HepG2 (cell line): ENCODE results near the gene TRIM44. TPM values are rescaled to one million over a fixed set of nuclear protein-coding genes. Genes with fewer than 3 reads are reported as not detected.

Source experiments
- CBX1 ChIP-seq: IDR thresholded peaks from one replicate; pipeline ENCODE4 v1.6.1; 2016; ENCODE audit warnings: antibody characterized with exemption, low read depth
- EEA1 ChIP-seq: sonication (generic); formaldehyde crosslinking; IDR thresholded peaks from 2 replicates; pipeline ENCODE4 v1.5.1; 2020; ENCODE audit warnings: mild to moderate bottlenecking, missing genetic modification reagents, borderline replicate concordance
- EP300 ChIP-seq, 3 experiments: sonication (generic) in 1 of 3; formaldehyde crosslinking in 1 of 3; IDR thresholded peaks; 2 replicates each; pipeline versions ENCODE4 v1.5.1 to v1.6.1; 2011 to 2020; ENCODE audit warnings: low read depth in 2 of 3, low read length in 2 of 3, borderline replicate concordance in 1 of 3, improper control_type of control experiment in 1 of 3, mild to moderate bottlenecking in 1 of 3, missing genetic modification reagents in 1 of 3, moderate library complexity in 1 of 3
- GTF3A ChIP-seq: sonication (generic); formaldehyde crosslinking; conservative IDR thresholded peaks from 2 replicates; pipeline ENCODE4 v1.4.0; 2020; ENCODE audit warnings: mild to moderate bottlenecking, missing genetic modification reagents
- HIVEP1 ChIP-seq: sonication (generic); formaldehyde crosslinking; IDR thresholded peaks from 2 replicates; pipeline ENCODE4 v1.4.0; 2020; ENCODE audit warnings: mild to moderate bottlenecking, missing genetic modification reagents
- IRF9 ChIP-seq: sonication (generic); formaldehyde crosslinking; IDR thresholded peaks from 2 replicates; pipeline ENCODE4 v1.8.0; 2022; ENCODE audit warnings: missing genetic modification reagents, mild to moderate bottlenecking, borderline replicate concordance
- PTBP1 ChIP-seq: fragments of 200-400 bp; formaldehyde crosslinking; IDR thresholded peaks from 2 replicates; pipeline ENCODE4 v1.6.1; 2018; ENCODE audit warnings: low read length, low read depth; ENCODE audit not compliant: poor library complexity, severe bottlenecking
- UBTF ChIP-seq: sonication (generic); formaldehyde crosslinking; IDR thresholded peaks from 2 replicates; pipeline ENCODE4 v1.4.0; 2020; ENCODE audit warnings: mild to moderate bottlenecking, missing genetic modification reagents
- ZBTB44 ChIP-seq: sonication (generic); formaldehyde crosslinking; IDR thresholded peaks from 2 replicates; pipeline ENCODE4 v1.4.0; 2020; ENCODE audit warnings: missing genetic modification reagents
- ZFP37 ChIP-seq: sonication (generic); formaldehyde crosslinking; IDR thresholded peaks from 2 replicates; pipeline ENCODE4 v1.4.0; 2020; ENCODE audit warnings: missing genetic modification reagents, borderline replicate concordance
- ZNF260 ChIP-seq: sonication (generic); formaldehyde crosslinking; IDR thresholded peaks from 2 replicates; pipeline ENCODE4 v1.4.0; 2020; ENCODE audit warnings: missing genetic modification reagents, low read depth, mild to moderate bottlenecking, borderline replicate concordance
- ZNF318 ChIP-seq: sonication (generic); formaldehyde crosslinking; IDR thresholded peaks from 2 replicates; pipeline ENCODE4 v1.4.0; 2020; ENCODE audit warnings: mild to moderate bottlenecking, missing genetic modification reagents
- ZNF891 ChIP-seq: sonication (generic); formaldehyde crosslinking; IDR thresholded peaks from 2 replicates; pipeline ENCODE4 v1.5.0; 2020; ENCODE audit warnings: mild to moderate bottlenecking, missing genetic modification reagents
- ZSCAN20 ChIP-seq: sonication (generic); formaldehyde crosslinking; IDR thresholded peaks from 2 replicates; pipeline ENCODE4 v1.4.0; 2020; ENCODE audit warnings: missing genetic modification reagents, mild to moderate bottlenecking, borderline replicate concordance
- polyA plus RNA-seq, 8 experiments: library from polyadenylated mRNA; depleted of rRNA in 3 of 8; stranded (reverse) in 7 of 8; unstranded in 1 of 8; fragments of >200 nt; fragmentation: Illumina TruSeq in 4 of 8; extraction: Trizol in 4 of 8; gene quantifications; 2 replicates each; pipeline versions ENCODE4 v1.2.1 to v1.2.3, GENCODE V29; 2011 to 2016; ENCODE audit warnings: low read depth in 4 of 8, missing spikeins in 1 of 8, mixed read lengths in 1 of 8; ENCODE audit not compliant: insufficient read depth in 1 of 8
- total RNA-seq, 5 experiments: library from RNA; depleted of rRNA; stranded (reverse); fragments of >200 nt; fragmentation: Illumina TruSeq; extraction: Trizol; gene quantifications; 2 replicates each; pipeline ENCODE4 v1.2.3, GENCODE V29; 2016; ENCODE audit warnings: low read depth in 1 of 5

The TRIM44 gene
- total and polyA plus RNA-seq, 2 of the 13 experiments (the other 11 are each of a cell fraction or from before 2014, with no cell fraction given): 22.7 to 50.3 TPM

GRCh38 chr11:35798983-35799382 lies 136.4 kb downstream of the TRIM44 start (continued):
- TF ChIP-seq ZNF318 (CRISPR knock-in tag) (no peak), ZNF891 (no peak), ZNF260 (CRISPR knock-in tag) (no peak), ZFP37 (no peak), EEA1 (CRISPR knock-in tag) (no peak), CBX1 (no peak), IRF9 (CRISPR knock-in tag) (no peak), GTF3A (CRISPR knock-in tag) (no peak), UBTF (CRISPR knock-in tag) (no peak), PTBP1 (no peak), HIVEP1 (CRISPR knock-in tag) (no peak), ZSCAN20 (CRISPR knock-in tag) (no peak), EP300 (IDR thresholded peaks at IDR 0.05; ENCODE audit: low read depth in 2 of 2, low read length in 2 of 2) (no peak), EP300 (CRISPR knock-in tag; IDR thresholded peaks at IDR 0.05; ENCODE audit: borderline replicate concordance) (no peak), ZBTB44 (no peak)
